Stimulated activated CD8-positive, alpha-beta memory T cell treated with anti-CD3 and anti-CD28 coated beads, Interleukin-15, amount 100 ng/mL, for 1 hour (primary cell): ENCODE results near the gene SNAPC4.
"Not testable (repeated sequence)": the region's sequence is repeated elsewhere in the genome, so short reads cannot be mapped to it uniquely, and the experiment has no call there.

Experiments used
- DNase-seq: peaks from one replicate; pipeline ENCODE4 v3.0.0-alpha.2; 2020; ENCODE audit warnings: low read depth

The SNAPC4 gene

GRCh38 chr9:136433849-136434579 lies 34.0 kb upstream of the SNAPC4 start:
- DNase-seq = no peak

DNA sequence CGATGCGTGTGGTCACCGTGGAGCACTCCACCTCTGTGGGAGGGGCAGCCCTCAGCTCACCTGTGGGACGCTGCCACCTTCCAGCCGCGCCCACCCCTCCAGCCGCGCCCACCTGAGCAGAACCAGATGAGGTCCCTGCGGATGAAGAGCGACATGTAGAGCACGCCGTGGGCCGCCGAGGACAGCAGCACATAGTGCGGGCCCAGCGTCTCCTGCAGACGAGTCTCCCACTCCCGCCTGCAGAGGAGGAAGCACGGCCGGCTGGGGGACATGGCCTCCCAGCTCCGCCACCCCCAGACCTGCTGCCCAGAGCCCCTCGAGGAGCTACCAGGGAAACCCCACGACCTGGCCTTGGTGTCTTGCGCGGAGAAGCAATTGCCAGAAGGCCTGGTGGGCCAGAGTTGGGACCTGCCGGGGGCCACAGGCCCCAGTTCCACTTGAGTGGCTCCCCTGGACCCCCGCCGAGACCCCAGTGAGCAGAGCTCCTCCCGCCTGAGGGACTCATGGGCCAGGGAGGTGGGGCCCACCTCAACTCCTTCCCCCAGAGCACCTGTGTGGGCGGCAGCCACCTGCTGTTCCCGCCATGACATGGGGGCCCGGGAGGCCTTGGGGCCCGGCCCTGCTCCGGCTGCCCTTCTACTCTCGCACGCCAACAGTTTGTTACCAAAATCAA lies 33.2 kb upstream of the SNAPC4 start:
- DNase-seq = no peak

DNA sequence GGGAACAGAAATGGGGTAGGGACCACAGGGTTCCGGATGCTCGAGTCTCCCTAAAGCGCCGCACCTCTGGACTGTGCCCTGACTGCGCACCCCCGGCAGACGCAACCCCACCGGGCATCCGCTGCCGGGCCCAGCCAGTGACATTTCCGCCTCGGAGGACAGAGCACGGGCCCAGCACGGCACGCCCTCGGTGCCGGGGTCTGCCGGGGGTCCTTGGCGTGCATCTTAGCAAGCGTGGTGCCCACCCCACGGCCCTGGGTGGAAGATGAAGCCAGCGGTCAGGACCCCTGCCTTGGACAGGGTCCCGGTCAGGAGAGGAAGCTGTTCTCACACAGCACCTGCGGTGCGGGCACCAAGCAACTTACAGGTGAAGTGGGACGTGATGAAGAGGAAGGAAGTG lies 32.6 kb upstream of the SNAPC4 start:
- no peak for DNase-seq

DNA sequence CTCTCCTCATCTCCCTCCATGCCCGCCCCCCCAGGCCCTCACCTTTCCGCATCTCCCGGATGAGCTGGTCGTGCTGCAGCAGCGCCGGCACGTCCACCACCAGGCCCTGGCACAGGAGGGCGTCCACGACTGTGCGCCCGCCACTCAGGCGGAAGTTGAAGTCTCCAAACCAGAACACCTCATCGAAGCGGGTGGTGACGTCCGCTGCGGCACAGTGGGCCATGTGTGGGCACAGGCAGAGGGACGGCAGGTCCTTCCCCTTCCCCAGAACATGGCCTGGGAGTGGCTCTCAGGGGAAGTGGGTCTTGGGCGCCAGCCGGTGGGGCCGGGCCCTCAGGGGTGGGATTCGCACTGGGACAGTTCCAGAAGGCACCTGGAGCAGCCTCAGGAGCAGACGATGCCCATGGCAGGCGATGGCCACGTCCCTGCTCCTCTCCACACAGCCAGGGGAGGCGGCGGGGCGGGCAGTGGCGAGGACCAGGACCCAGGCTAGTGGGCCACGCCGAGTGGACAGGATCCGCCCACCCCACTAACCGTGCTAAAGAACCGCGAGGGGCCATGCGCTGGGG lies 31.9 kb upstream of the SNAPC4 start:
- DNase-seq = no peak

DNA sequence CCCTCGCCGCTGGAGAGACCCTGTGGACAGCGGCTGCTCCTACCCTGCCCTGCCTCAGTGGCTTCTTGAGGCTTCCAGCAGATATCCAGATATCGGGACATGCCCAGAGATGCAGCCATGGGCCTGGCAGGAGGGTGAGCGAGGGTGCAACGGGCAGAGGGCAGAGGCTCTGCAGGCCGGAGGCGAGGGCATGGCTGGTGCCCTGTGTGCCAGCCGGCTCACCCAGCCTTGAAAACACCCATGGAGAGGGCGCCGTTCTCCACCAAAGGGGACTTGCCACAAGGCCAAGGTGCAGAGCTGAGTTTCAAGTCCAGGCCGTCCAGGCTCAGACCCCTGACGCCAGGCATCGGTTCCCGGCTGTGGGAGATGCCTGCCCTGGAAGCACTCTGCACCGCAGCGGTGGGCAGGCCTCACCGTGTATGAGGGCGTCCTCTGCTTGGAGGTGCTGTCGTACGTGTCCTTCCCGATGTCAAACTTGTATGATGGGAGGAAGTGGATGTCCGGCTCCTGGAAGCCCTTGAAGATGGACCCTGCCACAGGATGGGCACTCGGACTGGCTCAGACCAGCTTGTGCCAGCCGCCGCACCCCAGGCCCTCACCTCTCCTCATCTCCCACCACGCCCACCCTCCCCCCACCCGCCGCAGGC lies 30.7 kb upstream of the SNAPC4 start:
- no peak for DNase-seq

GRCh38 chr9:136429683-136430491 lies 29.9 kb upstream of the SNAPC4 start:
- DNase-seq = no peak

GRCh38 chr9:136429075-136429628 lies 29.2 kb upstream of the SNAPC4 start:
- no peak for DNase-seq

- DNase-seq = no peak
Measured at GRCh38 chr9:136426787-136427186, 26.8 kb upstream of the SNAPC4 start.

- not testable (repeated sequence) for DNase-seq
Measured at GRCh38 chr9:136425367-136425766, 25.4 kb upstream of the SNAPC4 start.

- DNase-seq = no peak
Measured at GRCh38 chr9:136424750-136425362, 24.9 kb upstream of the SNAPC4 start.

- DNase-seq = no peak
Measured at GRCh38 chr9:136423432-136424146, 23.6 kb upstream of the SNAPC4 start.

DNA sequence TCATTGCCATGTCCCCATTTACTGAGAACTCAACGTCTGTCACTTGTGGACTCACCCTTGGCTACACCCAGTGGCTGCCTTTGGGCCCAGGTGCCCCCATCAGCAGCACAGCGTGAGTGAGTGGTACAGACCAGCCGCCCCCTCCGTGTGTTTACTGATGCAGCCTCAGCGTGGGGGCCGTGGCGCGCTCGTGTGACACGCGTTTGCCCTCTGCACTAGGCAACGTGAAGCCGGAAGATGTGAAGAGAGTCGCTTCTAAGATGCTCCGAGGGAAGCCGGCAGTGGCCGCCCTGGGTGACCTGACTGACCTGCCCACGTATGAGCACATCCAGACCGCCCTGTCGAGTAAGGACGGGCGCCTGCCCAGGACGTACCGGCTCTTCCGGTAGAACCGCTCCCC lies 22.9 kb upstream of the SNAPC4 start:
- DNase-seq = no peak

GRCh38 chr9:136421791-136422190 lies 21.8 kb upstream of the SNAPC4 start:
- DNase-seq = no peak

- DNase-seq = no peak
Measured at GRCh38 chr9:136419092-136419420, 19.1 kb upstream of the SNAPC4 start.

- no peak for DNase-seq
Measured at GRCh38 chr9:136418182-136419091, 18.5 kb upstream of the SNAPC4 start.

- DNase-seq = no peak
Measured at GRCh38 chr9:136416914-136417313, 16.9 kb upstream of the SNAPC4 start.

DNA sequence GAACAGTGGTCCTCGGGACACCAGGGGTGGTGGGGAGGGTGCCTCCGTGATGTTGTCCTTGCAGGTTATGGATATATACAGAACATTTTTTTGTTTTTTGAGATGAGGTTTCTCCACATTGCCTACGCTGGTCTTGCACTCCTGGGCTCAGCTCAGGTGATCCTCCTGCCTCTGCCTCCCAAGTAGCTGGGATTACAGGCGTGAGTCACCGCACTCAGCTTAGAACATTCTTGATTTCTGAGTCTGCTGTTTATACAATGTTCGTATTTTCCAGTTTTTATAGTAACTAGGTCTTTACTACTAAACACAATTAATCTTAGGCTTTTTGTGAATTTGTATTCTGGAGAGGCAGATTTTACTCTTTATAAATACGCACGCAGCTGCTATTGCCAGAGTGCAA lies 16.5 kb upstream of the SNAPC4 start:
- no peak for DNase-seq

- no peak for DNase-seq
Measured at GRCh38 chr9:136412962-136413361, 13.0 kb upstream of the SNAPC4 start.

DNA sequence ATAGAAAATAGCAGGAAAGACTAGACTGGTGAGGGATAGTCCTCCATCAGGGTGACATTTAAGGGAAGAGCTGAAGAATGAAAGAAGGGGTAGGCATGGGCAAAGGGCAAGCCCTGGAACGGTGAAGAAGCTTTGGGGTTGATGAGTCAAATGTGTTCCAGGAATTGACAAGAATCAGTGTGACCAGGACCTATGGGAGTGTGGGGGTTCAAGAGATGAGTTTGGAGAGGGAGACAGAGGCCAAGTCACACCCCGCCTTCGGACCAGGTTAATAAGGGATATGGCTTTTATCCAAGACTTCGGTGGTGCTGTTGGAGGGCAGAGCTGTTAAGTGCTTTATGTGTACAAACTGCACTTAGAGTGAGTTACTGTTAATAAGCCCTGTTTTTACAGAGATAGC lies 11.4 kb upstream of the SNAPC4 start:
- no peak for DNase-seq
